Heart left ventricle (tissue), 13 donors: ENCODE data around the gene C19orf44.

ENCODE experiments used
- CTCF ChIP-seq, 12 donors: fragments of 200-600 bp; sonication (generic) in 4 of 12; IDR thresholded peaks; one replicate each; pipeline versions ENCODE4 v1.5.0 to v1.8.0; 2018 to 2022; ENCODE audit warnings: antibody characterized with exemption in 12 of 12, mild to moderate bottlenecking in 5 of 12
- POLR2A ChIP-seq, 2 donors: fragments of 450-650 bp; IDR thresholded peaks; one replicate each; pipeline ENCODE4 v1.6.1; 2017; ENCODE audit warnings: antibody characterized with exemption in 2 of 2, mild to moderate bottlenecking in 2 of 2, moderate library complexity in 2 of 2
- donor health status: ischemic (EF 13 %, LVEDD 7.1; RV severe dilation, severe dysfunction).
- donor health status: DM: no; HTN: yes; CAD: no.
- donor health status: DM: no; HTN: no; CAD: no.
- donor health status: ischemic (EF 25% LVEDD 6.9; RV normal size, moderate dysfunction).
- donor health status: ischemic (EF 25% LVEDD 5.7; RV mildly dilated, moderate dysfunction).
- donor health status: ischemic (EF 35%, LVEDD 5.7; RV mildly dilated, moderate dysfunction).
- donor health status: nonischemic (EF 11% LVEDD 7.7; RV severe dilation, severe dysfunction).
- donor health status: DM: yes; HTN: yes; CAD: no.
- donor health status: PGD.
- donor health status: ischemic (EF 29% LVEDD 5.4; RV normal size, mild dysfunction).
- donor health status: nonischemic (EF 23%, LVEDD 6.1; RV moderate dilation, normal function).

- no peak for TF ChIP-seq CTCF (IDR thresholded peaks at IDR 0.05)
- TF ChIP-seq POLR2A (IDR thresholded peaks at IDR 0.05), result no peak
These were observed 45.4 kb downstream of the C19orf44 start for GRCh38 chr19:16541526-16542044.
